ENCODE data around the gene IPPK. TPM values are rescaled to one million over a fixed set of nuclear protein-coding genes. Genes with fewer than 3 reads are reported as not detected.

IPPK gene
- total and polyA plus RNA-seq, 2 of the 8 experiments (the other 6 are each of a cell fraction or from before 2014, with no cell fraction given) = 10.5 to 13.6 TPM

DNA sequence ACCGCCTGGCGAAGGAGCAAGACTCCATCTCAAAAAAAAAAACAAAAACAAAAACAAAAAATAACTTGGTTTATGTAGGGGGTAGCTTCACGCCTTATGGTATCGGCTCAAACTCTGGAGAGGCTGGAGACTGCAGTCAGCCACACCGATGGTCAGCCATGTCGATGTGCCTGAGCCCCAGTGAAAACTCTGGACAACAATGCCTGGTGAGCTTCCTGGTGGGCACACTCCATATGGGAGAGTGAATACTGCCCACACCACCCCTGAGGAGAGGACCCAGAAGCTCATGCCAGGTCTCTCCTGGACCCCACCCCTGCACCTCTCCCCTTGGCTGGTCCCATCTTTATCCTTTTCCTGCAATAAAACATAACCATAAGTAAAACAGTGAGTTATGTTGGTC lies 19.6 kb downstream of the IPPK start:
- Histone ChIP-seq H3K23me2 (ENCODE audit: low read depth, low read length) (no peaks in the 10 kb centered on the region), H3K56ac (replicated peaks; ENCODE audit: insufficient read length, low read depth, low read length) (no peak overlapping the region), H3K14ac (ENCODE audit: insufficient read length) (no peak overlapping the region), H3K9me3 (ENCODE audit: insufficient read depth in 2 of 2, low read depth in 1 of 2, low read length in 1 of 2) (no peaks in the 10 kb centered on the region), H3K4me2 (ENCODE audit: insufficient read depth in 1 of 2, low read depth in 2 of 2, low read length in 2 of 2) (no peak overlapping the region), H3K27ac (ENCODE audit: low read depth, low read length) (no peak overlapping the region), H3K36me3 (ENCODE audit: control insufficient read depth in 2 of 4, insufficient read depth in 4 of 4, low read length in 3 of 4) (peaks cover 0 to 17% (median 3%) of the 10 kb centered on the region in 4 experiments; a peak in 4 of 8 replicates), H3K9ac (replicated peaks in 1 of 4; ENCODE audit: extremely low read depth in 1 of 4, low read depth in 3 of 4, low read length in 3 of 4) (no peak overlapping the region), H3K79me1 (ENCODE audit: low read depth, low read length) (no peaks in the 10 kb centered on the region; the same call in 1 of the 2 replicates), H3K4me1 (replicated peaks in 1 of 4; ENCODE audit: control insufficient read depth in 3 of 4, insufficient read depth in 4 of 4, low read length in 3 of 4) (no peaks in the 10 kb centered on the region), H3K4ac (replicated peaks; ENCODE audit: insufficient read length, low read depth, low read length) (no peak overlapping the region), H2BK120ac (replicated peaks; ENCODE audit: low read depth, low read length) (no peak overlapping the region), H3K18ac (ENCODE audit: extremely low read depth, low read length) (no peak overlapping the region), H4K91ac (replicated peaks; ENCODE audit: insufficient read length, low read length) (no peak overlapping the region), H3K4me3 (ENCODE audit: extremely low read depth in 1 of 4, insufficient read depth in 2 of 4, low read depth in 3 of 4, low read length in 4 of 4) (no peak overlapping the region), H2BK15ac (ENCODE audit: low read length) (no peak overlapping the region), H2BK12ac (ENCODE audit: low read depth, low read length) (no peak overlapping the region), H3K23ac (ENCODE audit: insufficient read length) (no peak overlapping the region), H4K8ac (ENCODE audit: extremely low read depth, insufficient read depth, low read length) (no peak overlapping the region), H3K79me2 (ENCODE audit: control insufficient read depth in 1 of 2, insufficient read depth in 2 of 2, low read length in 2 of 2) (no peaks in the 10 kb centered on the region), H4K20me1 (replicated peaks in 1 of 2; ENCODE audit: control insufficient read depth in 1 of 2, insufficient read depth in 2 of 2, low read length in 2 of 2) (peaks cover 5 to 6% of the 10 kb centered on the region in 2 experiments), H2BK5ac (ENCODE audit: low read depth, low read length) (no peak overlapping the region), H2AFZ (ENCODE audit: low read length) (no peak overlapping the region), H2BK20ac (ENCODE audit: low read length) (no peak overlapping the region), H3K27me3 (replicated peaks in 1 of 4; ENCODE audit: control insufficient read depth in 3 of 4, extremely low read depth in 1 of 4, insufficient read depth in 3 of 4, low read length in 3 of 4) (no peaks in the 10 kb centered on the region), H4K5ac (ENCODE audit: insufficient read length, low read depth, low read length) (no peak overlapping the region), H2AK5ac (ENCODE audit: low read depth, low read length) (no peak overlapping the region)
- FAIRE-seq = no peak
- no peak for DNase-seq (ENCODE audit: low read depth in 1 of 2, low spot score in 2 of 2)
- 96% methylated on average over 6 of the region's 6 CpGs; no CpG with 5 or more reads in 1 of the 2 experiments for WGBS, 2 experiments (ENCODE audit: extremely low coverage in 1 of 2, insufficient coverage in 1 of 2, insufficient read length in 1 of 2, insufficient replicate concordance in 2 of 2, low coverage in 1 of 2, low lambda C conversion rate in 2 of 2, missing lambda C conversion rate in 1 of 2)
- CTCF ChIA-PET (ENCODE audit: partially characterized antibody) = interaction anchor here (1.0 to 2.0 kb wide), 2 partner anchors 57 to 141 kb away, joined by 4 to 6 read pairs; no protein-coding TSS in a partner anchor
- POLR2A ChIA-PET (ENCODE audit: partially characterized antibody) = no interaction called here
- no peak for TF ChIP-seq SIX5 (IDR thresholded peaks at IDR 0.05; ENCODE audit: low read depth, low read length)
- TF ChIP-seq, protein P1, sequence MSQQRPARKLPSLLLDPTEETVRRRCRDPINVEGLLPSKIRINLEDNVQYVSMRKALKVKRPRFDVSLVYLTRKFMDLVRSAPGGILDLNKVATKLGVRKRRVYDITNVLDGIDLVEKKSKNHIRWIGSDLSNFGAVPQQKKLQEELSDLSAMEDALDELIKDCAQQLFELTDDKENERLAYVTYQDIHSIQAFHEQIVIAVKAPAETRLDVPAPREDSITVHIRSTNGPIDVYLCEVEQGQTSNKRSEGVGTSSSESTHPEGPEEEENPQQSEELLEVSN (IDR thresholded peaks at IDR 0.05) = no peak
- TF ChIP-seq ASH2L (IDR thresholded peaks at IDR 0.05; ENCODE audit: low read length) = no peak
- no peak for TF ChIP-seq CBX8 (IDR thresholded peaks at IDR 0.05; ENCODE audit: borderline replicate concordance, low read depth, low read length)
- no peak for TF ChIP-seq SP4 (IDR thresholded peaks at IDR 0.05; ENCODE audit: low read length)
- no peak for TF ChIP-seq SIN3A (conservative IDR thresholded peaks at IDR 0.05 in 1 of 2, IDR thresholded peaks at IDR 0.05 in 1 of 2; ENCODE audit: low read depth in 1 of 2, low read length in 2 of 2)
- TF ChIP-seq GTF2F1 (IDR thresholded peaks at IDR 0.05; ENCODE audit: borderline replicate concordance, low read depth, low read length) = no peak
- TF ChIP-seq KDM5A (IDR thresholded peaks at IDR 0.05; ENCODE audit: low read length) = no peak
- TF ChIP-seq NANOG (IDR thresholded peaks at IDR 0.05; ENCODE audit: insufficient read depth, low read depth, low read length, poor library complexity, severe bottlenecking) = no peak
- TF ChIP-seq RAD21 (IDR thresholded peaks at IDR 0.05 in 1 of 2, conservative IDR thresholded peaks at IDR 0.05 in 1 of 2; ENCODE audit: low read depth in 2 of 2, low read length in 2 of 2) = no peak
- TF ChIP-seq POU5F1 (IDR thresholded peaks at IDR 0.05; ENCODE audit: low read depth, low read length) = no peak
- no peak for TF ChIP-seq RBBP5 (IDR thresholded peaks at IDR 0.05; ENCODE audit: borderline replicate concordance, low read depth, low read length)
- TF ChIP-seq BCL11A (IDR thresholded peaks at IDR 0.05; ENCODE audit: low read depth in 2 of 2, low read length in 2 of 2) = no peak
- no peak for TF ChIP-seq JUND (IDR thresholded peaks at IDR 0.05; ENCODE audit: low read length)

All from H1 (cell line).